Immature natural killer cell (primary cell): ENCODE data around the gene CAB39L. TPM values are rescaled to one million over a fixed set of nuclear protein-coding genes. Genes with fewer than 3 reads are reported as not detected.

Experiments used
- DNase-seq, 3 donors: peaks; one replicate each; pipeline ENCODE4 v3.0.0; 2022; ENCODE audit warnings: mixed read lengths in 1 of 3
- H3K27ac Mint-ChIP-seq, 6 donors: one replicate each; pipeline ENCODE4 v1.8.0; 2020; ENCODE audit warnings: mixed read lengths in 6 of 6, mild to moderate bottlenecking in 5 of 6, inconsistent platforms in 4 of 6, moderate library complexity in 3 of 6
- H3K27me3 Mint-ChIP-seq, 3 donors: one replicate each; pipeline ENCODE4 v1.8.0; 2020 to 2021; ENCODE audit warnings: low read depth in 3 of 3, mild to moderate bottlenecking in 3 of 3, mixed read lengths in 3 of 3, moderate library complexity in 3 of 3, inconsistent platforms in 1 of 3
- H3K36me3 Mint-ChIP-seq, 3 donors: one replicate each; pipeline ENCODE4 v1.8.0; 2020; ENCODE audit warnings: mixed read lengths in 3 of 3, inconsistent platforms in 2 of 3, mild to moderate bottlenecking in 2 of 3
- H3K4me1 Mint-ChIP-seq, 2 donors: one replicate each; pipeline ENCODE4 v1.8.0; 2020; ENCODE audit warnings: inconsistent platforms in 2 of 2, mild to moderate bottlenecking in 2 of 2, mixed read lengths in 2 of 2, moderate library complexity in 1 of 2
- H3K4me3 Mint-ChIP-seq, 5 donors: one replicate each; pipeline ENCODE4 v1.8.0; 2020; ENCODE audit warnings: mild to moderate bottlenecking in 5 of 5, mixed read lengths in 5 of 5, inconsistent platforms in 3 of 5, moderate library complexity in 3 of 5
- H3K9me3 Mint-ChIP-seq, 6 donors: one replicate each; pipeline ENCODE4 v1.8.0; 2020; ENCODE audit warnings: mild to moderate bottlenecking in 6 of 6, mixed read lengths in 6 of 6, inconsistent platforms in 4 of 6, moderate library complexity in 3 of 6
- polyA plus RNA-seq, 3 donors: library from polyadenylated mRNA; unstranded; fragments of 300-500 nt; fragmentation: Illumina TruSeq; gene quantifications; one replicate each; pipeline ENCODE4 v1.2.3, GENCODE V29; 2021

The CAB39L gene
- polyA plus RNA-seq, 3 donors from 2014 or later: 4.9 to 11.0 (median 7.0) TPM

DNA sequence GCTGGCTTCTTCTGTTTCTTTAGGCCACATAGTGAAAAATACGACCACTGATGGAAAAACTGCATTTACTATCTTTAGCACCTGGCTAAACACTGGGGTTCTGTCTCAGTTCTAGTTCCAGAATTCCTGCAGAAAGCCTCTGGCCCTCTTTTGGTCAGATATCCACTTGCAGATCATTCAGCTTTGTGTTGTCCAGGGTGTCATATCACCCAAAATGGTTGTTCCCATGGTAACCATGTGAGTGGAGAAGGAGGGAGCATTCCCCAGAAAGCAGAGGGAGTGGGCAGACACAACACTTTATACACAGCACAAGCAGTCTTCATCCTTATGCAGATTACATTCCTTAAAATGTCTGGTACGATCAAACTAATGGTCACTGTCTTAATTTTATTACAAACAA is 73.5 kb downstream of the CAB39L start:
- H3K27me3 Mint-ChIP-seq: no peaks in the 10 kb centered on the region
- H3K4me1 Mint-ChIP-seq: no peaks in the 10 kb centered on the region
- H3K9me3 Mint-ChIP-seq: peaks cover 0 to 3% (median 0%) of the 10 kb centered on the region in 6 donors
- H3K36me3 Mint-ChIP-seq: peaks cover 5 to 11% (median 9%) of the 10 kb centered on the region in 3 donors
- H3K4me3 Mint-ChIP-seq: no peak overlapping the region
- no peak overlapping the region for H3K27ac Mint-ChIP-seq
- DNase-seq: no peak

DNA sequence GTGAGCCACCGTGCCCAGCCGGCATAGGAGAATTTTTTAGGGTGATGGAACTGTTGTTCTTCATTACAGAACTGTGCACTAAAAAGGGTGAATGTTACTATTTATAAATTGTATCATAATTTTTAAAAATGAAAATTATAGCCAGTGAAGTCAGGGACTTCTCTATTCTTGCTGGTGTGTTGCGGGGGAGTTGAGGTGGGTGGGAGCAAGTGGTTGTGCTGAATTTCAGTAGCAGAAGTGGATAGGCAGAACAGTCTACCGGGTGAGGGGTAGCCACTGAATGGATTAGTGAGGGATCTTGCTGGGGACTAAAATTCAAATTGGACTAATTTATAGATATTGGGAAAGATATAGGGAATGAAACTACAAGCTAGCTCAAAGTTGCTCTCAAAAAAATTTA is 74.0 kb downstream of the CAB39L start:
- no peak overlapping the region for H3K27ac Mint-ChIP-seq
- no peaks in the 10 kb centered on the region for H3K27me3 Mint-ChIP-seq
- no peak for DNase-seq
- peaks cover 0 to 3% (median 0%) of the 10 kb centered on the region in 6 donors for H3K9me3 Mint-ChIP-seq
- no peak overlapping the region for H3K4me3 Mint-ChIP-seq
- peaks cover 5 to 12% (median 6%) of the 10 kb centered on the region in 3 donors for H3K36me3 Mint-ChIP-seq
- no peaks in the 10 kb centered on the region for H3K4me1 Mint-ChIP-seq

DNA sequence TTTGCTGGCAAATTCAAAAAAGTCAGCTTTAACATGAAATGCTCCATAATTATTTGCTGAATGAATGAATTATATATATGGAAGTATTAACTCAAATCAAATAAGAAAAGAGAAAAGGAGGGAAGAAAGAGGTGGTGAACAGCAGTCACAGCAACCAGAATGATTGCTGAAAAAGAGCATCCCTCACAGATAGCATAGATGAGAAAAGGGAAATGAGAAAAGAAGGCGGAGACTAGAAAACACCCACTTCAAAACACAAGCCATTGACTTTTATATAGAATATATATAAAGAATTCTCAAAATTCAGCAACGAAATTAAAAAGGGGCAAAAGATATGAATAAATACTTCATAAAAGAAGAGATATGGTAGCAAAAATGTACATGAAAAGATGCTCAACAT is 75.2 kb downstream of the CAB39L start:
- no peak overlapping the region for H3K27ac Mint-ChIP-seq

DNA sequence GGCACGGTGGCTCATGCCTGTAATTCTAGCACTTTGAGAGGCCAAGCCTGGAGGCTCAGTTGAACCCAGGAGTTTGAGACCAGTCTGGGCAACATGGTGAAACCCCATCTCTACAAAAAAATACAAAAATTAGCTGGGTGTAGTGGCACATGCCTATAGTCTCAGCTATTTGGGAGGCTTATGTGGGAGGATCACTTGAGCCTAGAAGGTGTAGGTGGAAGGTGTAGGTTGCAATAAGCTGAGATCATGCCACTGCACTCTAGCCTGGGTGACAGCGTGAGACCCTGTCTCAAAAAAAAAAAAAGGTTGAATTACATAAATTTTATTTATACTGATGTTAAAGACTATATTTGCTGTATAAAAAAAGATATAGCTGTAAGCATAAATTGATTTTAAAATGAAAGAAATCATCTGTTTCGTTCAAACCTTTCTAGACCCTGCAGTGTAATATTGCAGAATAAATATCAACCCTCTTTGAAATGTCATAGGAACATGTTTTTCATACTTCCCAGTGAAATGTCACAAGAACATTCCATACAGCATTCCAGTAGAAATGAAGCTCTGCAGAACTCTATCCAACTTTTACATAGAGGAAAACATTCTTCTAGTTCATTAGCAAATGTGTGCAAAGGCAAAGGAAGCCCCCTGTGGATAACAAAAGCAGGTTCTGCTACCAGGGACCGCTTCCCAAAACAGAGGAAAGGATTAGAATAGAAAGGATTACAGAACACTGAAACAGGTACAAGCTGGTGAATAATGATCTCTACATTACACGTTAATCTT is 76.0 kb downstream of the CAB39L start:
- H3K9me3 Mint-ChIP-seq: peaks cover 6 to 16% (median 13%) of the 10 kb centered on the region in 6 donors
- DNase-seq: no peak
- no peaks in the 10 kb centered on the region for H3K4me1 Mint-ChIP-seq
- no peak overlapping the region for H3K4me3 Mint-ChIP-seq
- H3K27ac Mint-ChIP-seq: no peak overlapping the region
- peaks cover 16 to 24% (median 19%) of the 10 kb centered on the region in 3 donors for H3K36me3 Mint-ChIP-seq
- H3K27me3 Mint-ChIP-seq: peaks cover 0 to 1% (median 0%) of the 10 kb centered on the region in 3 donors

More for the DNA sequence above, 75.2 kb downstream of the CAB39L start:
- H3K36me3 Mint-ChIP-seq: peaks cover 9 to 20% (median 12%) of the 10 kb centered on the region in 3 donors
- DNase-seq: no peak
- H3K9me3 Mint-ChIP-seq: peaks cover 4 to 8% (median 6%) of the 10 kb centered on the region in 6 donors
- no peak overlapping the region for H3K4me3 Mint-ChIP-seq
- H3K4me1 Mint-ChIP-seq: no peaks in the 10 kb centered on the region
- H3K27me3 Mint-ChIP-seq: peaks cover 0 to 1% (median 0%) of the 10 kb centered on the region in 3 donors

DNA sequence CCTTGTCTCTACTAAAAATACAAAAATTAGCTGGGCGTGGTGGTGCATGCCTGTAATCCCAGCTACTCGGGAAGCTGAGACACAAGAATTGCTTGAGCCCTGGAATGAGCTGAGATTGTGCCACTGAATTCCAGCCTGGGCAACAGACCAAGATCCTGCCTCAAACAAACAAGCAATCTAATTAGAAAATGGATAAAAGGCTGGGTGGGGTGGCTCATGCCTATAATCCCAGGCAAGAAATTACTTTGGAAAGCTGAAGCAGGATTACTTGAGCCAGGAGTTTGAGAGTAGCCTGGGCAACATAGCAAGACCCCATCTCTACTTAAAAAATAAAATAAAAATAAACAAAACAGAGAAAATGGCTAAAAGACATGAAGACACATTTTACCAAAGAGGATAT is 77.0 kb downstream of the CAB39L start:
- Mint-ChIP-seq H3K4me1 (no peaks in the 10 kb centered on the region), H3K27me3 (peaks cover 0 to 1% (median 0%) of the 10 kb centered on the region in 3 donors), H3K9me3 (peaks cover 6 to 21% (median 15%) of the 10 kb centered on the region in 6 donors), H3K27ac (no peak overlapping the region), H3K36me3 (peaks cover 24 to 33% (median 25%) of the 10 kb centered on the region in 3 donors), H3K4me3 (no peak overlapping the region)
- no peak for DNase-seq

DNA sequence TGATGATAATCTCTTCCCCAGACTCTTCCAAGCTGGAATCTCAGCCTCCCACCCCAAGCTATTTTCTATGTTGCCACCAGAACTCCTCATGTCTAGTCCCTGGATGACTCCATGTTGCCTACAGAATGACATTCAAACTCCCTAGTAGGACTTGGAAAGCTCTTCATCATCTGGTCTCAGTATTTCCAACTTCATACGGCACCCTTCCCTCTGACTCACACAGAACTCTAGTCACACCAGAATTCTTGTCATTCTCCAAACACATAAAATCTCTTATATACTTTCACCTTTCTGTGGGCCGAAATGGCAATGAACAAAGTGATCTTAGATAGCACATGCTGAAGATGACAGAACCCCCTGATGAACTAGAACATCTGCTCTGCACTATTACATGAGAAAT is 86.2 kb downstream of the CAB39L start:
- Mint-ChIP-seq H3K9me3 (peaks cover 0 to 4% (median 1%) of the 10 kb centered on the region in 6 donors), H3K27me3 (peaks cover 0 to 2% (median 0%) of the 10 kb centered on the region in 3 donors), H3K4me3 (no peak overlapping the region), H3K27ac (no peak overlapping the region), H3K4me1 (no peaks in the 10 kb centered on the region), H3K36me3 (peaks cover 11 to 25% (median 13%) of the 10 kb centered on the region in 3 donors)
- DNase-seq: no peak

DNA sequence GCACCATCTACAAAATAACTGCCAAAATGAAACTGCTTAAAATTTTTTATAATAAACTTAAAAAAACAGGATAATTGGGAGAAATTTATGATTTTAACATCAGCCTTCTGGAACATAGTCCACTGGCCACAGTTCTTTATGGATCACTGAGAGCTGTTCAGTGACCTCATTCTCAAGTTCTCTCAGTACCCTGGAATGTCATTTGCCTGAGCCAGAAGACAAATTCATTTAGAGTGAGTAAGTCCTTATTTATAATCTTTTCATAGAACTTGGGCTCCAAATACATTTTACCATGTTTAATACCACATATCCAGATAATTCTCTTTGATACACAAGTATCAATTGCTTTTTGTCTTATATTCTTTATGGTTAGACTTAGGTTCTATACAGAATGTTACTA is 87.6 kb downstream of the CAB39L start:
- Mint-ChIP-seq H3K9me3 (no peaks in the 10 kb centered on the region), H3K27ac (no peak overlapping the region), H3K36me3 (peaks cover 4 to 14% (median 7%) of the 10 kb centered on the region in 3 donors), H3K27me3 (peaks cover 0 to 2% (median 0%) of the 10 kb centered on the region in 3 donors), H3K4me1 (no peaks in the 10 kb centered on the region), H3K4me3 (no peak overlapping the region)
- no peak for DNase-seq

DNA sequence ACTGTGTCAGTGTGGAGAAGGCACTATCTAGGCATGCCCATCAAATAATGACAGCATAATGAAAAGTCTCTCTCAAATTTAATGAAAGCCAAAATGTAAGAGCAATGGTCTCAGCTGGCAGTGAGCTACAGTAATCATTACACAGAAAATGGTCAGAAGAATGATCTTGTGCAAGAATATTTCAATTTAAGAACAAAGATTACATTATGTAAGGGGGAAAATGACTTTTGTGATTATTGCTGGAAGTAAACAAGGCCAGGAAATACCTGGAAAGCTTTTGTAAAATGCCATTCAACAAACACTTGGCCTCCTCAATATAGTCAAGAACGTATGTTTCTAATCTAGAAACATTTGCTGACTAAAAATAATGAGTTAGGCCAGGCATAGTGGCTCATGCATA is 89.1 kb downstream of the CAB39L start:
- no peaks in the 10 kb centered on the region for H3K27me3 Mint-ChIP-seq
- peaks cover 4 to 19% (median 5%) of the 10 kb centered on the region in 3 donors for H3K36me3 Mint-ChIP-seq
- H3K4me1 Mint-ChIP-seq: no peaks in the 10 kb centered on the region
- no peak for DNase-seq
- no peak overlapping the region for H3K27ac Mint-ChIP-seq
- no peaks in the 10 kb centered on the region for H3K9me3 Mint-ChIP-seq
- no peak overlapping the region for H3K4me3 Mint-ChIP-seq

DNA sequence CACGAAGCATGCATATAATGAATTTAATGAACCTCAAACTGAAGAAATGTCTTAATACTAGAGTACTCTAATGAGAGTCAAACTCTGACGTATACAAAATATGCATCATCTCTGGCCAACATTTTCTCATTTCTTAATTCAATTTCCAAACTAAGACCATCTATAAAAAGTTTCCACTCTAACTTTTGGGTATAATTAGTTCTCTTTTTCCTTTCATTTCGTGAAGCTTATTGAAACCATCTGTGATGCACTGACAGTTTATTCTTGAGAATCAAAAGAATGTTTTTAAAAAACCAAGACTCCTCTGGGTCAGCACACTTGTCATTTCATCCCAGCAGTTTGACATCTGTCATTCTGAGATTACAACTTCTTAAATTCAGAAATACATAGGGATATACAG is 90.0 kb downstream of the CAB39L start:
- Mint-ChIP-seq H3K36me3 (peaks cover 4 to 17% (median 5%) of the 10 kb centered on the region in 3 donors), H3K27ac (no peak overlapping the region), H3K4me3 (no peak overlapping the region), H3K4me1 (no peaks in the 10 kb centered on the region), H3K9me3 (no peaks in the 10 kb centered on the region), H3K27me3 (no peaks in the 10 kb centered on the region)
- DNase-seq: no peak

DNA sequence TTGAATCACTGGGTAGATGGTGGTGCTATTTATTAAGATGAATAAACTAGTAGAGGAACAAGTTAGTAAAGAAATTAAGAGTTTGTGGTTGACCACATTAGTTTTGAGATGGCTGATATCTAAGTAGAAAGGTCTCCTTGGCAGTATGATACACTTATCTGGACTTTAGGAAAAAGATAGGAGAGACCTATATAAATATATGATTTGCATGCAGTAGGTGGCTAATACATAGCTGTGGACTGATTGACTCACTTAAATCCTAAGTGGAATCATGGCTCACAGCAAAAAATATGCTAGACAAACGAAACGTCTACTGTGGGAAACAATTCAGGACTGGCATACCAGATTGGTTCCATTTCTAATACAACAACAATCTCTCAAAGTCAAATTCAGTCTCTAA is 92.0 kb downstream of the CAB39L start:
- H3K27me3 Mint-ChIP-seq: no peaks in the 10 kb centered on the region
- DNase-seq: no peak
- H3K27ac Mint-ChIP-seq: no peak overlapping the region
- H3K9me3 Mint-ChIP-seq: no peaks in the 10 kb centered on the region
- no peak overlapping the region for H3K4me3 Mint-ChIP-seq
- peaks cover 4 to 13% (median 5%) of the 10 kb centered on the region in 3 donors for H3K36me3 Mint-ChIP-seq
- H3K4me1 Mint-ChIP-seq: no peaks in the 10 kb centered on the region

DNA sequence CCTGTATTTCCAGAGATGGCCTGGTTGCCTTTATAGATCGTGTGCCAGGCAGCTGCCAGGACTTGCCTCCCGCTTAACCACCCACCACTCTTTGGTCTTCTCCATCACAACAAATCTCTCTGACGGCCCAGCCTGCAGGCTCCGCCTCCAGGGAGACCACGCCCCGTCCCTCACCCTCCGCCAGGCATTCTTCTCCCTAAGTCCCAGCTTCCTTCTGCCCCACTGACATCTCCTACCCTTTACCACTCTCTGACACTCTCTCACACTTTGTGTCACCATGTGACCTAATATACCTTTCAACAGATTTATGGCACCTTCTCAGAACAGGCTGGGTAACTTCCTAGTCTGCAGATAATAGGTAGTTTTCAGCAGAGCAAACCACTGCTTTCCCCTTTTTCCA is 95.1 kb downstream of the CAB39L start:
- H3K36me3 Mint-ChIP-seq: peaks cover 7 to 13% (median 8%) of the 10 kb centered on the region in 3 donors
- H3K27me3 Mint-ChIP-seq: peaks cover 0 to 1% (median 0%) of the 10 kb centered on the region in 3 donors
- H3K9me3 Mint-ChIP-seq: no peaks in the 10 kb centered on the region
- no peaks in the 10 kb centered on the region for H3K4me1 Mint-ChIP-seq
- H3K4me3 Mint-ChIP-seq: no peak overlapping the region
- H3K27ac Mint-ChIP-seq: no peak overlapping the region
- DNase-seq: no peak

DNA sequence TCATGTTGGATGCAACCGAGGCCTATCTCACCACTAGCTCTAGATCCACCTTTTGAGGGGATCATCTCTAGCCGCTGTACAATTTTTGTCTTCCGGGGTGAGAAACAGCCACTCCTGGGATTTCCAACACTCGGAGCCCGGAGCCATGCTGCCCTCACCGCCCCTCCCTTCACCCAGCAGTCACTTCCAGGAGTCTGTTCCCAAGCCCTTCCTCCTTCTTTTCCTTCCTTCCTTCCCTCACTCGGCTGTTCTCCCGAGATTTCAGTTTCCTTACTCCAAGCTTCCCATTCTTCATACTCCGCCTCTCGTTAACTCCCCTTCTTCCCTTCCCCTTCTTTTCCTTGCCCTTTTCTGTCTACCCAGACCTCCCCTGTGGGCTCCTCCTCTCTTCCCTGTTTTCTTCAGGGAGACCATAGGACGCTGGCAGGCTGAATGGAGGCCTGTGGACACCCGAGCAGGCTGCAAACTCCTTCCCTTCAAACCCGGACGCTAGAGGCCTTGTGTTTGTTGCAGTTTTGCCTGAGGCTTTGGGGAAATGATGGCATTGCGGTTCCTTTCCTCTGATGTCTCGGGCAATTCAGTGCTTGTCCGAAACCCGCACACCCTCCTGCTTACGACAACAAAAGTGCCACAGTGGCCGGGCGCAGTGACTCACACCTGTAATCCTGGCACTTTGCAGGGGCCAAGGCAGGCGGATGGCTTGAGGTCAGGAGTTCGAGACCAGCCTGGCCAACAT is 96.0 kb downstream of the CAB39L start:
- Mint-ChIP-seq H3K27ac (no peak overlapping the region), H3K36me3 (peaks cover 11 to 17% (median 12%) of the 10 kb centered on the region in 3 donors)

DNA sequence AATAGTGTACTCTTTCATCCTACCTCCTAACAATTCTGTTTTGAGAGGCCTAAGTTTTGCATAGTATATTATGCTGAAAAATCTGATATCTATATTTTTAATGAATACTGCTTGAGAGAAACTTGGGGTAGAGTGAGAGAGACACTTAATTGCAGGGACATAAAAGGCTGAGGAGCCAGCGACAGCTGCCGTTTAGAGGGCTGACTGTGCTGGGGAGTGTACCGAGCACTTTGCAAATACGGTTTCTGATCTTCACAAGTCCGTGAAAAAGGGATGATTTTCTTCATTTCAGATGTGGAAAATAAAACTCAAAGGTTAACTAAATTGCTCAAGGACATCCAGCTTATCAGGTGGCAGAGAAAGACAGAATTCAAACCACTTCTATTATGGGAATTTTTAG is 97.4 kb downstream of the CAB39L start:
- Mint-ChIP-seq H3K4me1 (no peaks in the 10 kb centered on the region), H3K9me3 (no peaks in the 10 kb centered on the region), H3K27ac (no peak overlapping the region), H3K36me3 (peaks cover 11 to 17% (median 12%) of the 10 kb centered on the region in 3 donors), H3K4me3 (no peak overlapping the region), H3K27me3 (peaks cover 0 to 2% (median 0%) of the 10 kb centered on the region in 3 donors)
- DNase-seq: no peak

More for the DNA sequence above, 96.0 kb downstream of the CAB39L start:
- no peaks in the 10 kb centered on the region for H3K4me1 Mint-ChIP-seq
- H3K9me3 Mint-ChIP-seq: no peaks in the 10 kb centered on the region
- peaks cover 0 to 1% (median 0%) of the 10 kb centered on the region in 3 donors for H3K27me3 Mint-ChIP-seq
- no peak overlapping the region for H3K4me3 Mint-ChIP-seq
- DNase-seq: no peak

DNA sequence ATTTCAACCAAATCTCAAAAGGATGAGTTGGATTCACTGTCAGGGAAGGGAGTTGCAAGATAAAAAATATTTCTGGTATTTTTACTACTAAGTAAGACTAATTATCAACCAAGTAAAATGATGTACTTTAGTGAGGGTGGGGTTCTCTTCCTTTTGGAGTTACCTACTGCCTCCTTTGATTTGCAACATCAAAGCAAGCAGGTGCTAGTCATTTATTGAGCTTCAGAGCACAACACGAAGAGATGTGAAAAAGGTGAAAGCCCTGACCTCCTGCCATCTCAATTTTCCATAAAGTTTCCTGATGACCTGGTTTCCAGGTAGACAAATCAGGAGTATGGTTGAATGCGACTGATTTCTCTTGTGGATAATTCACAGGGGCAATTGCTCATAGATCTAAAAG is 100.1 kb downstream of the CAB39L start:
- Mint-ChIP-seq H3K4me3 (no peak overlapping the region), H3K9me3 (no peaks in the 10 kb centered on the region), H3K27me3 (peaks cover 0 to 7% (median 0%) of the 10 kb centered on the region in 3 donors), H3K27ac (peak overlapping the region in 2 of 6 donors; percentile 41 to 47), H3K4me1 (no peaks in the 10 kb centered on the region), H3K36me3 (peaks cover 9 to 14% (median 12%) of the 10 kb centered on the region in 3 donors)
- no peak for DNase-seq
